ENCODE measurements around the gene GBF1. TPM values are rescaled to one million over a fixed set of nuclear protein-coding genes. Genes with fewer than 3 reads are reported as not detected.

GBF1 gene
- polyA plus RNA-seq, 1 experiment = 31.9 TPM

DNA sequence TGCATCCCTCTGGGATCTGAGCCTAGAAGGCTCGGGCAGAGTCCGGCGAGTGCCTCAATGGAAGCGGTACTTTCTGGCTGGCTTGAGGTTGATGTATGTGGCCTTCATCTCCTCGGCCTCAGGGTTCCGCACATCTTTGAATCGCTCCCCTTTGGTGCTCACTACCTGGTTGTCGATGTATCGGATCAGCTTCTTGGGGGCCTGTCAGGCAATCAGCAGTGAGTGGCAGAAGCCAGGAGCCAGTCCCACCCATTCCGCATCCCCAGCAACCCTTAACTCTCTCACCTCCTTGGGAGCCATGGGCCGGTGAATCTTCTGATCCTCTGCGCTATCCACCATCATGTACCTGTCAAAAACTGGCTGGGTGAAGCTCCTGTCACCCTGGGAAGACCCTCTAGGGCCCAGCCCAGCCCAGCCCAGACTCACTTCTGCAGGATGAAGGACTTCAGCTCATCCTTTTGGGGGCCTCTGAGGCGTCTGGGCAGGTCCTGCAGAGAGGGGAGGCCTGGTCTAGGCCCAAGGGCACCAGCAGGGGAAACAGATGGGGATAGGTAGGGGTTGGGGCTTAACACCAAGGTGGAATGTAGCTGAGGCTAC is 178.1 kb downstream of the GBF1 start:
- TF ChIP-seq, protein P1, sequence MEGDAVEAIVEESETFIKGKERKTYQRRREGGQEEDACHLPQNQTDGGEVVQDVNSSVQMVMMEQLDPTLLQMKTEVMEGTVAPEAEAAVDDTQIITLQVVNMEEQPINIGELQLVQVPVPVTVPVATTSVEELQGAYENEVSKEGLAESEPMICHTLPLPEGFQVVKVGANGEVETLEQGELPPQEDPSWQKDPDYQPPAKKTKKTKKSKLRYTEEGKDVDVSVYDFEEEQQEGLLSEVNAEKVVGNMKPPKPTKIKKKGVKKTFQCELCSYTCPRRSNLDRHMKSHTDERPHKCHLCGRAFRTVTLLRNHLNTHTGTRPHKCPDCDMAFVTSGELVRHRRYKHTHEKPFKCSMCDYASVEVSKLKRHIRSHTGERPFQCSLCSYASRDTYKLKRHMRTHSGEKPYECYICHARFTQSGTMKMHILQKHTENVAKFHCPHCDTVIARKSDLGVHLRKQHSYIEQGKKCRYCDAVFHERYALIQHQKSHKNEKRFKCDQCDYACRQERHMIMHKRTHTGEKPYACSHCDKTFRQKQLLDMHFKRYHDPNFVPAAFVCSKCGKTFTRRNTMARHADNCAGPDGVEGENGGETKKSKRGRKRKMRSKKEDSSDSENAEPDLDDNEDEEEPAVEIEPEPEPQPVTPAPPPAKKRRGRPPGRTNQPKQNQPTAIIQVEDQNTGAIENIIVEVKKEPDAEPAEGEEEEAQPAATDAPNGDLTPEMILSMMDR (IDR thresholded peaks at IDR 0.05; ENCODE audit: low read depth, low read length) = no peak
- CTCF ChIA-PET = interaction anchor here (0.7 to 5.0 kb wide), 14 partner anchors 8 to 254 kb away, joined by 3 to 33 read pairs (median 4); partner anchors contain the start of genes CUEDC2 and NFKB2
- no peaks in the 10 kb centered on the region; the same call in 1 of the 2 replicates for H3K9me3 ChIP-seq (ENCODE audit: control insufficient read depth, insufficient read depth, low read length)
- no peak overlapping the region for H3K4me3 ChIP-seq (ENCODE audit: low read depth, low read length)
- H3K27ac ChIP-seq (ENCODE audit: low read depth, low read length) = no peak overlapping the region
- POLR2A ChIA-PET = interaction anchor here (1.0 to 3.3 kb wide), 5 partner anchors 9 to 254 kb away, joined by 3 to 31 read pairs (median 6); partner anchors contain the start of genes C10orf95 and CUEDC2
- DNase-seq (ENCODE audit: low read depth, low spot score) = no peak
- peaks cover 7% of the 10 kb centered on the region for H3K27me3 ChIP-seq (ENCODE audit: control insufficient read depth, insufficient read depth, low read length)

GRCh38 chr10:102424145-102424544 is 178.8 kb downstream of the GBF1 start:
- ChIA-PET CTCF (interaction anchor here (3.0 to 5.0 kb wide), 3 partner anchors 8 to 255 kb away, joined by 14 to 33 read pairs (median 21); partner anchors contain the start of gene CUEDC2), POLR2A (no interaction called here)
- DNase-seq (ENCODE audit: low read depth, low spot score) = no peak
- TF ChIP-seq, protein P1 (IDR thresholded peaks at IDR 0.05; ENCODE audit: low read depth, low read length) = no peak
- H3K4me3 ChIP-seq (ENCODE audit: low read depth, low read length) = no peak overlapping the region
- H3K27me3 ChIP-seq (ENCODE audit: control insufficient read depth, insufficient read depth, low read length) = no peaks in the 10 kb centered on the region
- H3K27ac ChIP-seq (ENCODE audit: low read depth, low read length) = no peak overlapping the region
- no peaks in the 10 kb centered on the region; the same call in 1 of the 2 replicates for H3K9me3 ChIP-seq (ENCODE audit: control insufficient read depth, insufficient read depth, low read length)

DNA sequence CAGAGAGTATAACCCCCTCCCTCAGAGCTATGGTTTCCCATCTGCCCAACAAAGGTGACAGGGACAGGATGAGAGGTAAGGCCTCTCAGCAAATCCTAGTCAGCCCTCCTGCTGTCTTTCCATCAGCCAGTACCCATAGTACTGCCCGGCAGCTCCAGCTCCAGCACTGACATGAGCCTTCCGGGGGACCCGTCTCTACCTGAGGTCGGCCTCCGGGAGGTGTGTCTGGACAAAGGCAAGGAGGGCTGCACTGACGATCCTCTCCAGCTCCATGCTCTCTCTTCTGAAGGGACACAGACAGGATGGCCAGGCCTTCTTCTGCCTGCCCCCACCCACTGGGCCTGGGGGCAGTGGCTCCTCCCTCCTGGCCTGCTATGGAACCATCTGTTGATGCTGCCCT is 179.6 kb downstream of the GBF1 start:
- POLR2A ChIA-PET = no interaction called here
- no peak for DNase-seq (ENCODE audit: low read depth, low spot score)
- Histone ChIP-seq H3K27me3 (ENCODE audit: control insufficient read depth, insufficient read depth, low read length) (no peaks in the 10 kb centered on the region), H3K27ac (ENCODE audit: low read depth, low read length) (no peak overlapping the region), H3K9me3 (ENCODE audit: control insufficient read depth, insufficient read depth, low read length) (no peaks in the 10 kb centered on the region; the same call in 1 of the 2 replicates), H3K4me3 (ENCODE audit: low read depth, low read length) (no peak overlapping the region)
- TF ChIP-seq, protein P1 (IDR thresholded peaks at IDR 0.05; ENCODE audit: low read depth, low read length) = no peak
- CTCF ChIA-PET = interaction anchor here (3.5 kb wide), 1 partner anchor 256 kb away, joined by 14 read pairs; no protein-coding TSS in a partner anchor

DNA sequence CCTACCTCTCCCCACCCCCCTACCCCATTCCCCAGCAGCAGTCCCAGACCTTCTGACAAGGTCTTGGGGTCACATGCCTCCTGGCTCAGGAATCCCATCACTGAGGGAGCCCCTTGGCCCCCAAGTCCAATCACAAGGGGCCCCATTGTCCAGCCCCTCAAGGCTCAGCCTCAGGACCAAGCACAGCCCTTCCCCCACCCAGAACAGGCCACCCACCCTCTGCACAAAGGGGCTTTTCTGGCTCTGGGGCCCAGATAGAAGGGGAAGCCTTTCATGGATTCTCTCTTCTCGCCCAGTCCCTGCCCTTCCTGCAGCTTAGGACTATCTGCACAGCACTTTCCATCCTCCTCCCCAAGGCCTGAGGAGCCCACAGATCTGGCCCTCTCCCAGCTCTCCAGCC is 180.1 kb downstream of the GBF1 start:
- POLR2A ChIA-PET = interaction anchor here (0.5 kb wide), 1 partner anchor 11 kb away, joined by 5 read pairs; no protein-coding TSS in a partner anchor
- CTCF ChIA-PET = interaction anchor here (0.8 kb wide), 1 partner anchor 256 kb away, joined by 4 read pairs; no protein-coding TSS in a partner anchor

More for the DNA sequence above, 180.1 kb downstream of the GBF1 start:
- Histone ChIP-seq H3K27me3 (ENCODE audit: control insufficient read depth, insufficient read depth, low read length) (no peaks in the 10 kb centered on the region), H3K9me3 (ENCODE audit: control insufficient read depth, insufficient read depth, low read length) (no peaks in the 10 kb centered on the region; the same call in 1 of the 2 replicates), H3K4me3 (ENCODE audit: low read depth, low read length) (no peak overlapping the region), H3K27ac (ENCODE audit: low read depth, low read length) (no peak overlapping the region)
- TF ChIP-seq, protein P1 (IDR thresholded peaks at IDR 0.05; ENCODE audit: low read depth, low read length) = no peak
- DNase-seq (ENCODE audit: low read depth, low spot score) = no peak
